Astrocyte (in vitro differentiated cells and primary cell): ENCODE measurements around the gene PFDN1.

Source experiments
- CTCF ChIP-seq: IDR thresholded peaks from 2 replicates; pipeline ENCODE4 v1.5.1; 2011; ENCODE audit warnings: low read depth, mild to moderate bottlenecking, inconsistent platforms, low read length, moderate library complexity; ENCODE audit not compliant: insufficient read depth
- EZH2 ChIP-seq: IDR thresholded peaks from 2 replicates; pipeline ENCODE4 v1.6.1; 2012; ENCODE audit warnings: mild to moderate bottlenecking, low read length, inconsistent platforms; ENCODE audit not compliant: insufficient read depth

GRCh38 chr5:140260089-140260656 is 42.7 kb downstream of the PFDN1 start:
- TF ChIP-seq CTCF, result no peak
- no peak for TF ChIP-seq EZH2
